T-helper 1 cell treated with Interleukin-12 subunit alpha and Interleukin-12 subunit beta and Interleukin-4 antibody, amounts not matched to agents 30 ng/mL and 1 ng/mL, for 36 hours (primary cell): ENCODE data around the gene FKBP4. TPM values are rescaled to one million over a fixed set of nuclear protein-coding genes. Genes with fewer than 3 reads are reported as not detected.
"Not testable (repeated sequence)": the region's sequence is repeated elsewhere in the genome, so short reads cannot be mapped to it uniquely, and the experiment has no call there.

Experiments
- intact Hi-C: fragments of 100-400 bp; cut with micrococcal nuclease; formaldehyde crosslinking; loops from one replicate; pipeline ENCODE4 v1.15.1; 2024
- total RNA-seq: library from RNA; stranded (reverse); gene quantifications from 2 replicates; pipeline ENCODE4 v1.2.3, GENCODE V29; 2022

FKBP4 gene, protein sequence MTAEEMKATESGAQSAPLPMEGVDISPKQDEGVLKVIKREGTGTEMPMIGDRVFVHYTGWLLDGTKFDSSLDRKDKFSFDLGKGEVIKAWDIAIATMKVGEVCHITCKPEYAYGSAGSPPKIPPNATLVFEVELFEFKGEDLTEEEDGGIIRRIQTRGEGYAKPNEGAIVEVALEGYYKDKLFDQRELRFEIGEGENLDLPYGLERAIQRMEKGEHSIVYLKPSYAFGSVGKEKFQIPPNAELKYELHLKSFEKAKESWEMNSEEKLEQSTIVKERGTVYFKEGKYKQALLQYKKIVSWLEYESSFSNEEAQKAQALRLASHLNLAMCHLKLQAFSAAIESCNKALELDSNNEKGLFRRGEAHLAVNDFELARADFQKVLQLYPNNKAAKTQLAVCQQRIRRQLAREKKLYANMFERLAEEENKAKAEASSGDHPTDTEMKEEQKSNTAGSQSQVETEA
- total RNA-seq, result 80.6 and 81.5 TPM in 2 replicates

GRCh38 chr12:2794736-2795289, at the start of gene FKBP4:
Gene FKBP4 (plus strand): TSS chr12:2794970. CDS start chr12:2795140, 170 bp downstream.
- intact Hi-C loops, result loop anchor here (1.0 to 2.0 kb wide), 6 partner anchors 17 to 791 kb away; partner anchors contain the start of genes DCP1B, FOXM1, ITFG2 and RHNO1

GRCh38 chr12:2745655-2746054, 49.1 kb upstream of the FKBP4 start:
- intact Hi-C loops, result no loop called here

DNA sequence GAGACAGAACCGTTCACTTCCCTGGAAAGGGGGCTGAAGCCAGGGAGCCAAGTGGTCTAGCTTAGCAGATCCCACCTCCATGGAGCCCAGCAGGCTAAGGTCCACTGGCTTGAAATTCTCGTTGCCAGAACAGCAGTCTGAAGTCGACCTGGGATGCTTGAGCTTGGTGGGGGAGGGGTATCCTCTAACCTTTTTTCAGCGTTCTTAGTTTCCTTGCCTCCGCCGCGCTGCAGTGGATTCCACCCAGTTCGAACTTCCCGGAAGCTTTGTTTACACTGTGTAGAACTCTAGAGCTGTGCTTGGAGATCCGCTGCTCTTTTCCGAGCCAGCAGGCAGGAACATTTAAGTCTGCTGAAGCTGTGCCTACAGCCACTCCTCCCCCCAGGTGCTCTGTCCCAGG, 45.2 kb upstream of the FKBP4 start:
- intact Hi-C loops, result no loop called here

DNA sequence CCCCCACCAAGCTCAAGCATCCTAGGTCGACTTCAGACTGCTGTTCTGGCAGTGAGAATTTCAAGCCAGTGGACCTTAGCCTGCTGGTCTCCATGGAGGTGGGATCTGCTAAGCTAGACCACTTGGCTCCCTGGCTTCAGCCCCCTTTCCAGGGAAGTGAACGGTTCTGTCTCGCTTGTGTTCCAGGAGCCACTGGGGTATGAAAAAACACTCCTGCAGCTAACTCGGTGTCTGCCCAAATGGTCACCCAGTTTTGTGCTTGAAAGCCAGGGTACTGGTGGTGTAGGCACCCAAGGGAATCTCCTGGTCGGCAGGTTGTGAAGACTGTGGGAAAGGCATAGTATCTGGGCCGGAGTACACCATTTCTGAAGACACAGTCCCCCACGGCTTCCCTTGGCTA, 44.6 kb upstream of the FKBP4 start:
- intact Hi-C loops, result no loop called here

GRCh38 chr12:2751230-2751629, 43.5 kb upstream of the FKBP4 start:
- intact Hi-C loops, result no loop called here

DNA sequence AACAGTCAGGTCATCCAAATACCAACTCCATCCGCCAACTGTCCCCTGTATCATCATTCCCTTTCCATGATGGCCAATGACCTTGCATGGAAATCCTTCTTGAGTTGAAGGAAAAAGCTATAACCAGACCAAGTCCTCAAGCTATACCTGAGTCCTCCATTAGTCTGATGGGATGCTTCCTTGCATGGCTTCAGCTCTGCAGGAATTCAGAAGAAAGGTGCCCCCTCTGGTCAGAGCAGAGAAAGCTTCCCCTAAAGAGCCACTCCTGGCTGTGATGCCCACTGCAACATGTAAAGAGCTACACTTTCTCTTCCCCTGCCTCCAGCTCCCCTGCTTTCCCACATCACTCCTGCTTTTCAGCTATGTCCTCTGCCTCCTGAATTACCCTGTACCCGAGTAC, 43.1 kb upstream of the FKBP4 start:
- intact Hi-C loops, result loop anchor here (1.0 kb wide), 4 partner anchors 43 to 125 kb away; partner anchors contain the start of gene FKBP4

GRCh38 chr12:2752676-2753371, 41.9 kb upstream of the FKBP4 start:
- intact Hi-C loops, result loop anchor here (1.0 kb wide), 4 partner anchors 41 to 123 kb away; partner anchors contain the start of gene FKBP4

- intact Hi-C loops, result no loop called here
Observed at GRCh38 chr12:2753536-2753935, 41.2 kb upstream of the FKBP4 start.

DNA sequence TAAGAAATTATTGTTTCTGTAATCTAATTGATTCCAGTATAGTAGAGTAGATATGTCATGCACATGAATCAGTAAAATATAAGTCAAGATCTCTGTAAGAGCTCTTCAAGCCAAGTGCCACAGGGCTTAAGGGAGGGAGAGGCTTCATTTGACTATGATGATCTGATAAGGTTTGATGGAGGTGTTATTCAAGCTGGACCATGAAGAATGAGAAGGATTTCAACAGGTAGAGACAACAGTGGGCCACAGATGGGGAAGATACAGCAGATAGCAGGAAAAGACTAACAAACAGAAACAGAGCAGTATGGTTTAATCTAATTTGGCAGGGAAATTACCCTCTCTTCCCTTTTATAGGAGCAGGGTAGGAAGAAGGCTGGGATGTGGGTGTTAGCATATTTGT, 40.6 kb upstream of the FKBP4 start:
- intact Hi-C loops, result no loop called here

DNA sequence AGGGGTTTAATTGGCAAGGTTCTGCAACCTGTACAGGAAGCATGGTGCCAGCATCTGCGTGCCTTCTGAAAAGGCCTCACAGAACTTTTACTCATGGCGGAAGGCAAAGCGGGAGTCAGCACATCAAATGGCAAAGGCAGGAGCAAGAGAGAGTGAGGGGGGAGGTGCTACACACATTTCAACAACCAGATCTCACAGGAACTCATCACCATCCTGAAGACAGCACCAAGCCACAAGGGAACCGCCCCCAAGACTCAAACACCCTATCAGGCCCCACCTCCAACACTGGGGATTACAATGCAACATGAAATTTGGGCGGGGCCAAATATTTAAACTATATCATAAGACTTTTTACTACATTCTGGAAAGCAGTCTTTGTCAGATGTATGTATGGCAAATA, 38.0 kb upstream of the FKBP4 start:
- intact Hi-C loops, result no loop called here

DNA sequence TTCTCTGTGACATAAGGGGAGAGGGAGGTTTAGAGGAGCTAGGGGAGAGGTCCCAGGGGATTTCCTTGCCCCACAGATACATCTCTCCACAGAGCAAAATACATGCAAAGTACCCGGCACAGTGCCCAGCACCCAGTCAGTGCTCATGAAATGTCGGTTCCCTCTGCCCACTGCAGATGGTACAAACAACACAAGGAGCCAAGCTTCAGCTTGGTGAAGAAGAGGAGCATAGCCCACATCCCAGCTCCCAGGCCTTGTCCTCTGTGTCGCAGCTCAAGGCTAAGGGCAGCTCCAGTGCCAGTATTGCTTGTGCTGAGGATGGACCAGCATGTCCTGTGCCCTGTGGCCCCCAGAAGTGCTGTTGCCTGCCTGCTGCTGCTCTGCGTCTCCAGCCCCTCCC, 35.0 kb upstream of the FKBP4 start:
- intact Hi-C loops, result no loop called here

DNA sequence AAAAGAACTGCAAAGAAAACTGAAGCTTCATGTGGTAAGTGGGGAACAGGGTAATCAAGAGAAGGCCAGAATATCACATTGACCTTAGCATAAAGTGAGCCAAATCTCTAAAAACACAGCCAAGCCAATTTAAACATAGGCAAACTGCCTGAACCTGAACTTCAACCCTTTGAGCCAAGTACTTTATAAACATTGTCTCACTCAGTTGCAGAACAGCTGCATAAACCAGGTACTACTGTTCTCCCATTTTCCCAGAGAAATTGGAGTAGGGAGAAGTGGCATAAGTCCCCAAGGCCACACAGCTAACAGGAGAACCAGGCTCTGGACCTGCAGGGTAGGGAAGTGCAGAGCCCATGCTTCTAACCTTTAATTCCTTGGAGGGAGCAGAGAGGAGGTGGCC, 30.4 kb upstream of the FKBP4 start:
- intact Hi-C loops, result no loop called here

GRCh38 chr12:2765052-2765451, 29.7 kb upstream of the FKBP4 start:
- intact Hi-C loops, result no loop called here

- intact Hi-C loops, result no loop called here
Observed at GRCh38 chr12:2765608-2766007, 29.2 kb upstream of the FKBP4 start.

DNA sequence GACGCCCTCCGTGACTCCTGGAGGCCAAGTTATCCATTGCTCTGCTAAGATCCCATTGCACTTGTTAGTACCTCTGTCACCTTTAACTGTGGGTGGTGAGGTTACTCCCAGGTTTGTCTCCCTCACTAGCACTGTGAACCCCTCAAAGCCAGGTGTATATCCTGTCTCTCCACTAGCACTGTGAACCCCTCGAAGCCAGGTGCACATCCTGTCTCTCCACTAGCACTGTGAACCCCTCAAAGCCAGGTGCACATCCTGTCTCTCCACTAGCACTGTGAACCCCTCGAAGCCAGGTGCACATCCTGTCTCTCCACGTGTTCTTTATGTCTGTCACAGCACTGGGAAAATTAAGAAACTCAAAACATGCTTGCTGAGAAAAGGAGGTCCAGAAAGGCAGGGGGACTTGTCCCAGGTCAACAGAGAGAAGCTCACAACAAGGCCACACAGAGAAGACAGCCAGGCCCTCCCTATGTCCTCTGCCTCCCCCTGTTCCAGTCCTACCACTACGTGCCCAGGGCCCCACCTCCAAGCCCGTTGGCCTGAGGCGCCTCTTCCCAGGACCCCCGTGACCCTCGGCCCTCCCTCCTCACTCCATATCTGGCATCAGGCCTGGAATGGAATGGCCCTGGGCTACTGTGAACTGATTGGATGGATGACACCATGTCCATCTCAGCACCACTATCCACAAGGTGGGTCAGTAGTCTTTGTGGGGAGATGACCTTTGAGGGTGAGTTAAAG, 26.4 kb upstream of the FKBP4 start:
- intact Hi-C loops, result no loop called here

GRCh38 chr12:2769866-2770533, 24.8 kb upstream of the FKBP4 start:
- intact Hi-C loops, result no loop called here

DNA sequence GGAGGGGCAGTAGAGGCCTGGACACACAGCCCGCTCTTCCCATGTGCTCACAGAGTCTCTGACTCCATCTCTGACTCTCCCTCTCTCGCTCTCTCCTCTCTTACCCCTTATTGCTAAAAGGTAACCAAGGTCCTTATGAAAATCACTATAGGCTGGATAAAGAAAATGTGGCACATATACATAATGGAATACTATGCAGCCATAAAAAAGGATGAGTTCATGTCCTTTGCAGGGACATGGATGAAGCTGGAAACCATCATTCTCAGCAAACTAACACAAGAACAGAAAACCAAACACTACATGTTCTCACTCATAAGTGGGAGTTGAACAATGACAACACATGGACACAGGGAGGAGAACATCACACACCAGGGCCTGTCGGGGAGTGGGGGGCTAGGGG, 24.2 kb upstream of the FKBP4 start:
- intact Hi-C loops, result not testable (repeated sequence)

DNA sequence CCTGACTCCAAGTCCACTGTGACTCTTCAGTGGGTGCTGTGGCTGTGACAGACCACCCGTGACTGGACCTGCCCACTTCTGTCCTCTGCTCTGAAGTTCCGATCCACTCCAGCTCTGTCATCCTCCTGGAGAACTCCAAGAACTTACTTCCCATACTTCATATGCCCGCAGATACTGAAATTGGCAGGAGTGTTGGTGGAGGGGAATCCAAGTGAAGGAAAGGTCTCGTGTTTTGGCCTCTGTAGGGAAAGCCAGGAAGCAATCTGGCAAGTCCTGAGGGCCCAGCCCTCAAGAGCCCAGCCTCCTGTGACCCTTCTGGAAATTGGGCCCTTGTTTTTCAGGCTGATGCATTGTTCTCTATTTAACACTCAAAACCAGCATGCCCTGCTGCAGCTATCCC, 22.4 kb upstream of the FKBP4 start:
- intact Hi-C loops, result no loop called here

DNA sequence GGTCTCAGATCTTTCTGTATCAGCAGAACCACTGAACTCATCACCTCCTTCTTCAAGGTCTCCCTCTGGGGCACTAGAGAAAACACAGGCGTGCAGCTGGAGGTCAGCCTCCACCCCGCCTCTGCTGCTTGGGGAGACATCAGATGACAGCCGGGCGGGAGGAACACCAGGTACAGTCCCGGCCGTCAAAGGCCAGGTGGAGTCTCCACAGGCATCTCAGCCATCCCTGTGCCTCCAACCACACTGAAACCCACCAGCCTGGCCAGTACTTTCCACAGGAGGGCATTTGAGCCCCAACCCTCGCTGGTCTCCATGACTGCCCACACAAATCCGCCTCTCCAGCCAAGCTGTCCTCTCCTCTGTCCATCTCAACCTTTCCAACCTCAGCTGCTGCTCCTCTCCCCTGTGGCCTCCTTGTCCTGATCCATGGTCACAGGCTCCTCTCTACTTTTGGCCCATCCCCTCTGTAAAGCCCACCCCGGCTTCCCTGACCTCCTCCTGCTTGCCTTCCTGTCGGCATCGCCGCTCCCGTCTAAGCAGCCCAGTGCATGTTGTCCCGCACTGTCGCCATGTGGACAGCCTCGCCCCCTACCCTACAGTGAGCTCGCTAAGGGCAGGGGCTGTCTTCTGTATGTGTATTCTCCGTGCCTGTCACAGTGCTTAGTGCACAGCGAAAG, 21.4 kb upstream of the FKBP4 start:
- intact Hi-C loops, result no loop called here

DNA sequence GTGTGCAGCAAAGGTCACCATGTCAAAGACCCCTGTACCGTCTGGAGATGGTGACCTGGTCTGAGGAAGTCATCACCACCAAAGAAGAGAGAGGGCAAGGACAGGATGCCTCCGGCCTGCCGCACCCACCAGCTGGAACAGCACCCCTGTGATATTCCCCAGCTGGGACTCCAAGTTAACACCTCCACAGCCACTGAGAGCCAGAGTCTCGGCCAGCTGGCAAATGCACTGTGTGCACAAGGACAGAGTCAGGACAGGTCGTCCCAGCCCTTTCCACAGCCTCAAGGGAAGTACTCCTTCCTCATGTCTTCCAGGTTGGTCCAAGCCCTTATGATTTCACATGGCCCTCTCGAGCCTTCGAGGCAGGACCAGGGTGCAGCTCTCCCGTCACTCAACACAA, 19.3 kb upstream of the FKBP4 start:
- intact Hi-C loops, result no loop called here
